H1 (cell line): ENCODE results near the gene KCNMA1. TPM values are rescaled to one million over a fixed set of nuclear protein-coding genes. Genes with fewer than 3 reads are reported as not detected.

Experiments used
- CTCF ChIA-PET: fragments of 300-600 bp; sonication (Branson Sonifier 250); formaldehyde crosslinking; loops from one replicate; lab custom pipeline; 2021; ENCODE audit not compliant: partially characterized antibody; lab: Charles Lee
- POLR2A ChIA-PET: fragments of 300-600 bp; sonication (Branson Sonifier 250); formaldehyde crosslinking; loops from one replicate; lab custom pipeline; 2021; ENCODE audit warnings: inconsistent platforms; ENCODE audit not compliant: partially characterized antibody; lab: Charles Lee
- DNase-seq, 2 experiments: peaks; one replicate each; pipeline versions ENCODE4 v3.0.0 to v3.0.0-alpha.2; 2010 to 2022; ENCODE audit warnings: low spot score in 2 of 2, low read depth in 1 of 2, mixed read lengths in 1 of 2
- FAIRE-seq: peaks from 2 replicates; lab custom pipeline; 2011; peaks lifted over from hg19 to GRCh38; lab: Jason Lieb, UNC
- H2AFZ ChIP-seq: 2 replicates; pipeline ENCODE4 v1.8.1; 2012; ENCODE audit warnings: low read length, inconsistent platforms
- H2AK5ac ChIP-seq: 2 replicates; pipeline ENCODE4 v1.6.1; 2013; ENCODE audit warnings: low read depth, low read length
- H2BK120ac ChIP-seq: replicated peaks from 2 replicates; pipeline ENCODE3; 2013; ENCODE audit warnings: low read depth, low read length, inconsistent platforms
- H2BK12ac ChIP-seq: 2 replicates; pipeline ENCODE4 v1.6.1; 2013; ENCODE audit warnings: low read depth, low read length
- H2BK15ac ChIP-seq: 2 replicates; pipeline ENCODE4 v1.6.1; 2013; ENCODE audit warnings: low read length
- H2BK20ac ChIP-seq: 2 replicates; pipeline ENCODE4 v1.6.1; 2013; ENCODE audit warnings: low read length
- H2BK5ac ChIP-seq: 2 replicates; pipeline ENCODE4 v1.6.1; 2013; ENCODE audit warnings: low read depth, low read length
- H3K14ac ChIP-seq: 2 replicates; pipeline ENCODE4 v1.6.1; 2013; ENCODE audit warnings: inconsistent platforms; ENCODE audit not compliant: insufficient read length
- H3K18ac ChIP-seq: 2 replicates; pipeline ENCODE4 v1.6.1; 2013; ENCODE audit warnings: low read length; ENCODE audit errors: extremely low read depth
- H3K23ac ChIP-seq: 2 replicates; pipeline ENCODE4 v1.6.1; 2013; ENCODE audit warnings: inconsistent platforms; ENCODE audit not compliant: insufficient read length
- H3K23me2 ChIP-seq: 2 replicates; pipeline ENCODE4 v1.6.1; 2013; ENCODE audit warnings: low read depth, low read length
- H3K27ac ChIP-seq: 2 replicates; pipeline ENCODE4 v1.6.1; 2011; ENCODE audit warnings: low read depth, low read length, inconsistent platforms
- H3K27me3 ChIP-seq, 4 experiments: replicated peaks in 1 of 4; 1 replicate in 1 of 4; 2 replicates in 3 of 4; pipeline versions ENCODE4 v1.6.1 to v1.8.1; 2011 to 2013; ENCODE audit warnings: low read length in 3 of 4, mild to moderate bottlenecking in 3 of 4, inconsistent platforms in 2 of 4, mixed read lengths in 2 of 4, moderate library complexity in 1 of 4; ENCODE audit not compliant: control insufficient read depth in 3 of 4, insufficient read depth in 3 of 4; ENCODE audit errors: extremely low read depth in 1 of 4
- H3K36me3 ChIP-seq, 4 experiments: 2 replicates each; pipeline versions ENCODE4 v1.6.1 to v1.8.1; 2011 to 2013; ENCODE audit warnings: mild to moderate bottlenecking in 4 of 4, low read length in 3 of 4, moderate library complexity in 2 of 4, control low read depth in 1 of 4, inconsistent platforms in 1 of 4; ENCODE audit not compliant: insufficient read depth in 4 of 4, control insufficient read depth in 2 of 4
- H3K4ac ChIP-seq: replicated peaks from 2 replicates; pipeline ENCODE3; 2013; ENCODE audit warnings: low read length, low read depth, mixed read lengths, inconsistent platforms; ENCODE audit not compliant: insufficient read length
- H3K4me1 ChIP-seq, 4 experiments: replicated peaks in 1 of 4; 1 replicate in 1 of 4; 2 replicates in 3 of 4; pipeline versions ENCODE4 v1.6.1 to v1.8.1; 2011 to 2013; ENCODE audit warnings: low read length in 3 of 4, inconsistent platforms in 2 of 4, mixed read lengths in 1 of 4; ENCODE audit not compliant: insufficient read depth in 4 of 4, control insufficient read depth in 3 of 4
- H3K4me2 ChIP-seq, 2 experiments: 2 replicates each; pipeline versions ENCODE4 v1.6.1 to v1.8.1; 2011 to 2013; ENCODE audit warnings: low read depth in 2 of 2, low read length in 2 of 2, control low read depth in 1 of 2, inconsistent platforms in 1 of 2, mild to moderate bottlenecking in 1 of 2; ENCODE audit not compliant: insufficient read depth in 1 of 2
- H3K4me3 ChIP-seq, 4 experiments: fragments of 200-600, 300-600 bp in 1 of 4; sonication (generic), shearing (Covaris generic), sonication (Bioruptor Twin) in 1 of 4; 2 replicates each; pipeline versions ENCODE4 v1.5.1 to v1.8.1; 2011 to 2016; ENCODE audit warnings: low read length in 4 of 4, low read depth in 3 of 4, control low read depth in 2 of 4, inconsistent platforms in 2 of 4, mild to moderate bottlenecking in 2 of 4, mixed read lengths in 1 of 4, moderate library complexity in 1 of 4; ENCODE audit not compliant: insufficient read depth in 2 of 4; ENCODE audit errors: extremely low read depth in 1 of 4
- H3K56ac ChIP-seq: replicated peaks from 2 replicates; pipeline ENCODE3; 2013; ENCODE audit warnings: low read depth, mild to moderate bottlenecking, mixed read lengths, low read length, inconsistent platforms; ENCODE audit not compliant: insufficient read length
- H3K79me1 ChIP-seq: 2 replicates; pipeline ENCODE4 v1.6.1; 2013; ENCODE audit warnings: low read depth, low read length, control low read depth
- H3K79me2 ChIP-seq, 2 experiments: 2 replicates each; pipeline versions ENCODE4 v1.6.1 to v1.8.1; 2012 to 2013; ENCODE audit warnings: low read length in 2 of 2, mild to moderate bottlenecking in 2 of 2, inconsistent platforms in 1 of 2; ENCODE audit not compliant: insufficient read depth in 2 of 2, control insufficient read depth in 1 of 2
- H3K9ac ChIP-seq, 4 experiments: replicated peaks in 1 of 4; 1 replicate in 1 of 4; 2 replicates in 3 of 4; pipeline versions ENCODE4 v1.6.1 to v1.8.1; 2011 to 2013; ENCODE audit warnings: low read depth in 3 of 4, low read length in 3 of 4, control low read depth in 2 of 4, mild to moderate bottlenecking in 2 of 4, moderate library complexity in 2 of 4, inconsistent platforms in 1 of 4; ENCODE audit errors: extremely low read depth in 1 of 4
- H3K9me3 ChIP-seq, 2 experiments: 2 replicates each; pipeline versions ENCODE4 v1.6.1 to v1.8.1; 2012 to 2013; ENCODE audit warnings: mild to moderate bottlenecking in 2 of 2, moderate library complexity in 2 of 2, control low read depth in 1 of 2, inconsistent platforms in 1 of 2, low read depth in 1 of 2, low read length in 1 of 2, mixed read lengths in 1 of 2; ENCODE audit not compliant: insufficient read depth in 2 of 2
- H4K20me1 ChIP-seq, 2 experiments: replicated peaks in 1 of 2; 2 replicates each; pipeline versions ENCODE3 to v1.8.1; 2011 to 2013; ENCODE audit warnings: inconsistent platforms in 2 of 2, low read length in 2 of 2, mild to moderate bottlenecking in 1 of 2; ENCODE audit not compliant: insufficient read depth in 2 of 2, control insufficient read depth in 1 of 2
- H4K5ac ChIP-seq: 2 replicates; pipeline ENCODE4 v1.6.1; 2013; ENCODE audit warnings: low read length, low read depth, mixed read lengths, inconsistent platforms; ENCODE audit not compliant: insufficient read length
- H4K8ac ChIP-seq: 2 replicates; pipeline ENCODE4 v1.8.0; 2013; ENCODE audit warnings: mild to moderate bottlenecking, moderate library complexity, low read length, inconsistent platforms; ENCODE audit not compliant: insufficient read depth; ENCODE audit errors: extremely low read depth
- H4K91ac ChIP-seq: replicated peaks from 2 replicates; pipeline ENCODE3; 2013; ENCODE audit warnings: low read length, mixed read lengths, inconsistent platforms; ENCODE audit not compliant: insufficient read length
- BACH1 ChIP-seq: IDR thresholded peaks from 2 replicates; pipeline ENCODE4 v1.6.1; 2012; ENCODE audit warnings: low read length, improper control_type of control experiment
- RBBP5 ChIP-seq: IDR thresholded peaks from 2 replicates; pipeline ENCODE4 v1.7.1; 2012; ENCODE audit warnings: low read depth, mild to moderate bottlenecking, inconsistent platforms, low read length, moderate library complexity, borderline replicate concordance
- SIN3A ChIP-seq, 2 experiments: IDR thresholded peaks in 1 of 2; conservative IDR thresholded peaks in 1 of 2; 2 replicates each; pipeline ENCODE4 v1.6.1; 2011 to 2012; ENCODE audit warnings: low read length in 2 of 2, improper control_type of control experiment in 1 of 2, low read depth in 1 of 2, mild to moderate bottlenecking in 1 of 2
- SIX5 ChIP-seq: IDR thresholded peaks from 2 replicates; pipeline ENCODE4 v1.6.1; 2011; ENCODE audit warnings: mild to moderate bottlenecking, low read depth, low read length
- SRF ChIP-seq: IDR thresholded peaks from 2 replicates; pipeline ENCODE4 v1.6.1; 2011; ENCODE audit warnings: mild to moderate bottlenecking, low read depth, low read length, moderate library complexity
- TAF1 ChIP-seq: IDR thresholded peaks from 2 replicates; pipeline ENCODE4 v1.6.1; 2011; ENCODE audit warnings: mild to moderate bottlenecking, low read depth, low read length
- WGBS, 2 experiments: shearing (Covaris generic) in 1 of 2; methylation state at CpG; one replicate each; pipeline versions ENCODE4 v1.1.6 to v1.1.7; 2013 to 2015; ENCODE audit warnings: low lambda C conversion rate in 2 of 2, mixed read lengths in 2 of 2, inconsistent platforms in 1 of 2, low coverage in 1 of 2, missing lambda C conversion rate in 1 of 2; ENCODE audit not compliant: insufficient replicate concordance in 2 of 2, insufficient coverage in 1 of 2, insufficient read length in 1 of 2; ENCODE audit errors: extremely low coverage in 1 of 2, missing lambda C conversion rate in 1 of 2; 5-methylcytosine and 5-hydroxymethylcytosine counted together
- polyA plus RNA-seq, 7 experiments: library from polyadenylated mRNA; depleted of rRNA in 3 of 7; stranded (reverse) in 5 of 7; unstranded in 2 of 7; fragments of >200 nt in 5 of 7; fragments of 200-250 nt in 2 of 7; gene quantifications; 1 replicate in 5 of 7; 2 replicates in 1 of 7; 4 replicates in 1 of 7; pipeline versions ENCODE4 v1.2.1 to v1.2.3, GENCODE V29; 2011 to 2013; ENCODE audit warnings: missing spikeins in 2 of 7, mixed read lengths in 2 of 7
- total RNA-seq: library from RNA; stranded (reverse); fragmentation: NEBNext Ultra II Directional; extraction: Animal tissue kit (Norgen Biotek cat#: 25700); gene quantifications from 2 replicates; pipeline ENCODE4 v1.2.1, GENCODE V29; 2021
- TF ChIP-seq, protein P1 (sequence below): IDR thresholded peaks from 2 replicates; pipeline ENCODE4 v1.6.1; 2012; ENCODE audit warnings: inconsistent platforms
- TF ChIP-seq, protein P2 (sequence below): IDR thresholded peaks from 2 replicates; pipeline ENCODE4 v1.6.1; 2012; ENCODE audit warnings: inconsistent platforms
- TF ChIP-seq, protein P3 (sequence below), 3 experiments: IDR thresholded peaks; 1 replicate in 2 of 3; 2 replicates in 1 of 3; pipeline versions ENCODE4 v1.5.1 to v1.6.1; 2011; ENCODE audit warnings: low read length in 3 of 3, mild to moderate bottlenecking in 3 of 3, inconsistent platforms in 2 of 3, low read depth in 1 of 3, moderate library complexity in 1 of 3; ENCODE audit not compliant: insufficient read depth in 1 of 3; ENCODE audit errors: control extremely low read depth in 1 of 3

Gene KCNMA1
- total and polyA plus RNA-seq, 2 of the 8 experiments (the other 6 are each of a cell fraction or from before 2014, with no cell fraction given), result 10.2 to 11.1 TPM

DNA sequence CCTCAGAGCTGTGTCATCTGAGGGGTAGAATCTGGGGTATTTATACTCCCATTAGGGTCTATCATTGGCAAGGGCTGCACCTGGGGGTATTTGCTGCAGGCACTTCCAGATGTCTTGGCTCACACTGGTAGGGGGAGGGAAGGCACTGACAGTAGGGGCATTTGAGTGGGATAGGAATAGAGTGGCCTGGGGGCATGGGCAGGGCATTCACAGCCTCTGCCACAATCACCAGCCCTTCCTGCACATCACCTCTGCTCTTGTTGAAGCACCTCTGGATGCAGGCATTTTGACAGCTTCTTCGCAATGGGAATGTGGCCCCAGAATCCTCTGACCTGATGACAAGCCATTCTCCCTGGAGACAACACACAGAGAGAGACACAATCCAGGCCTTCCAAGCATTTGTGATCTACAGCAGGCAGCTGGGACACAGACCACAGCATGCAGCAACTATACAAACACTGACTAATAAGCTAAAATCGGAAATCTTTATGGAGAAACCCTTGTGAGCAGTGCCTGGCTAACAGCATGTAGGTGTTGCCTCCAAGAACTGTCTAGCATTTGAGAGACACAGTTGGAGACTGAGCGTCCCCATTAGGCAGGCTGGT is 178.5 kb downstream of the KCNMA1 start:
- Histone ChIP-seq H3K9ac (no peak overlapping the region), H2BK15ac (no peak overlapping the region), H4K20me1 (no peaks in the 10 kb centered on the region), H2AK5ac (no peak overlapping the region), H3K4me3 (no peak overlapping the region), H2AFZ (no peak overlapping the region), H3K4me2 (no peak overlapping the region), H3K27ac (no peak overlapping the region), H4K5ac (no peak overlapping the region), H3K18ac (no peak overlapping the region), H4K91ac (no peak overlapping the region), H2BK12ac (no peak overlapping the region), H3K23ac (no peak overlapping the region), H4K8ac (no peak overlapping the region), H3K56ac (no peak overlapping the region), H3K79me2 (no peaks in the 10 kb centered on the region), H3K4me1 (peaks cover 0 to 4% (median 0%) of the 10 kb centered on the region in 4 experiments; a peak in 4 of 7 replicates), H3K27me3 (peaks cover 0 to 1% (median 0%) of the 10 kb centered on the region in 4 experiments; a peak in 1 of 7 replicates), H3K9me3 (no peaks in the 10 kb centered on the region), H3K4ac (no peak overlapping the region), H3K23me2 (peaks cover 3% of the 10 kb centered on the region; the same call in 1 of the 2 replicates), H3K14ac (no peak overlapping the region), H3K36me3 (no peaks in the 10 kb centered on the region), H2BK5ac (no peak overlapping the region), H2BK20ac (no peak overlapping the region), H3K79me1 (peaks cover 4% of the 10 kb centered on the region; the same call in 1 of the 2 replicates), H2BK120ac (no peak overlapping the region)
- DNase-seq (no peak), FAIRE-seq (no peak)
- ChIA-PET CTCF (interaction anchor here (0.8 to 2.9 kb wide), 11 partner anchors 8 to 285 kb away, joined by 3 to 12 read pairs (median 4); no protein-coding TSS in a partner anchor), POLR2A (no interaction called here)
- 79% methylated on average over 3 of the region's 3 CpGs; no CpG with 5 or more reads in 1 of the 2 experiments for WGBS, 2 experiments
- TF ChIP-seq TAF1 (no peak), SIX5 (no peak), SRF (no peak), BACH1 (no peak), RBBP5 (no peak), SIN3A (conservative IDR thresholded peaks at IDR 0.05 in 1 of 2, IDR thresholded peaks at IDR 0.05 in 1 of 2; ENCODE audit: low read depth in 1 of 2, low read length in 2 of 2) (no peak)
- TF ChIP-seq, protein P1, sequence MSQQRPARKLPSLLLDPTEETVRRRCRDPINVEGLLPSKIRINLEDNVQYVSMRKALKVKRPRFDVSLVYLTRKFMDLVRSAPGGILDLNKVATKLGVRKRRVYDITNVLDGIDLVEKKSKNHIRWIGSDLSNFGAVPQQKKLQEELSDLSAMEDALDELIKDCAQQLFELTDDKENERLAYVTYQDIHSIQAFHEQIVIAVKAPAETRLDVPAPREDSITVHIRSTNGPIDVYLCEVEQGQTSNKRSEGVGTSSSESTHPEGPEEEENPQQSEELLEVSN, result no peak
- TF ChIP-seq, protein P2, sequence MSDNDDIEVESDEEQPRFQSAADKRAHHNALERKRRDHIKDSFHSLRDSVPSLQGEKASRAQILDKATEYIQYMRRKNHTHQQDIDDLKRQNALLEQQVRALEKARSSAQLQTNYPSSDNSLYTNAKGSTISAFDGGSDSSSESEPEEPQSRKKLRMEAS, result no peak
- TF ChIP-seq, protein P3, sequence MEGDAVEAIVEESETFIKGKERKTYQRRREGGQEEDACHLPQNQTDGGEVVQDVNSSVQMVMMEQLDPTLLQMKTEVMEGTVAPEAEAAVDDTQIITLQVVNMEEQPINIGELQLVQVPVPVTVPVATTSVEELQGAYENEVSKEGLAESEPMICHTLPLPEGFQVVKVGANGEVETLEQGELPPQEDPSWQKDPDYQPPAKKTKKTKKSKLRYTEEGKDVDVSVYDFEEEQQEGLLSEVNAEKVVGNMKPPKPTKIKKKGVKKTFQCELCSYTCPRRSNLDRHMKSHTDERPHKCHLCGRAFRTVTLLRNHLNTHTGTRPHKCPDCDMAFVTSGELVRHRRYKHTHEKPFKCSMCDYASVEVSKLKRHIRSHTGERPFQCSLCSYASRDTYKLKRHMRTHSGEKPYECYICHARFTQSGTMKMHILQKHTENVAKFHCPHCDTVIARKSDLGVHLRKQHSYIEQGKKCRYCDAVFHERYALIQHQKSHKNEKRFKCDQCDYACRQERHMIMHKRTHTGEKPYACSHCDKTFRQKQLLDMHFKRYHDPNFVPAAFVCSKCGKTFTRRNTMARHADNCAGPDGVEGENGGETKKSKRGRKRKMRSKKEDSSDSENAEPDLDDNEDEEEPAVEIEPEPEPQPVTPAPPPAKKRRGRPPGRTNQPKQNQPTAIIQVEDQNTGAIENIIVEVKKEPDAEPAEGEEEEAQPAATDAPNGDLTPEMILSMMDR (IDR thresholded peaks at IDR 0.05; ENCODE audit: control extremely low read depth in 1 of 3, insufficient read depth in 1 of 3, low read depth in 1 of 3, low read length in 3 of 3), result no peak
